NCI-H524 (cell line): ENCODE data around the gene BICDL2.

Experiments used
- DNase-seq, 2 experiments: peaks; one replicate each; lab custom pipeline; 2025; lab: John Stamatoyannopoulos, UW

BICDL2 gene

GRCh38 chr16:3010510-3010909 is 26.2 kb downstream of the BICDL2 start:
- DNase-seq: no peak

GRCh38 chr16:3009568-3010390 is 27.0 kb downstream of the BICDL2 start:
- DNase-seq: no peak

GRCh38 chr16:3008690-3009037 is 28.1 kb downstream of the BICDL2 start:
- DNase-seq: no peak

- no peak for DNase-seq
These were observed 28.6 kb downstream of the BICDL2 start for GRCh38 chr16:3007957-3008689.

- DNase-seq: no peak
These were observed 29.4 kb downstream of the BICDL2 start for GRCh38 chr16:3007059-3007956.

- DNase-seq: no peak
These were observed 31.9 kb downstream of the BICDL2 start for GRCh38 chr16:3004781-3005284.

GRCh38 chr16:3004319-3004718 is 32.4 kb downstream of the BICDL2 start:
- peak in 1 of 2 experiments; percentile 33 for DNase-seq

GRCh38 chr16:3003582-3004270 is 33.0 kb downstream of the BICDL2 start:
- peak; percentile 98 to 100 for DNase-seq

- no peak for DNase-seq
These were observed 35.4 kb downstream of the BICDL2 start for GRCh38 chr16:3001316-3001715.

- no peak for DNase-seq
These were observed 36.2 kb downstream of the BICDL2 start for GRCh38 chr16:3000540-3000939.

- no peak for DNase-seq
These were observed 36.8 kb downstream of the BICDL2 start for GRCh38 chr16:2999929-3000328.

- DNase-seq: no peak
These were observed 40.4 kb downstream of the BICDL2 start for GRCh38 chr16:2996298-2996697.

- DNase-seq: no peak
These were observed 44.2 kb downstream of the BICDL2 start for GRCh38 chr16:2992383-2993081.

GRCh38 chr16:2991566-2992261 is 45.0 kb downstream of the BICDL2 start:
- DNase-seq: no peak

- DNase-seq: no peak
These were observed 45.9 kb downstream of the BICDL2 start for GRCh38 chr16:2990891-2991290.

GRCh38 chr16:2988590-2989099 is 48.1 kb downstream of the BICDL2 start:
- peak in 1 of 2 experiments; percentile 50 for DNase-seq

GRCh38 chr16:2987833-2988232 is 48.9 kb downstream of the BICDL2 start:
- DNase-seq: peak; percentile 90 to 92

- no peak for DNase-seq
These were observed 49.5 kb downstream of the BICDL2 start for GRCh38 chr16:2987286-2987685.

- no peak for DNase-seq
These were observed 50.0 kb downstream of the BICDL2 start for GRCh38 chr16:2986623-2987188.

GRCh38 chr16:2985893-2986355 is 50.8 kb downstream of the BICDL2 start:
- DNase-seq: peak; percentile 93 to 97
